T-helper 1 cell (primary cell): ENCODE measurements around the gene DIPK1C.
"Not testable (repeated sequence)": the region's sequence is repeated elsewhere in the genome, so short reads cannot be mapped to it uniquely, and the experiment has no call there.

Experiments
- DNase-seq, 5 donors: peaks; one replicate each; pipeline ENCODE4 v3.0.0-alpha.2; 2012 to 2020
- total RNA-seq, 4 donors: gene quantifications; one replicate each; lab custom pipeline; 2026; lab: John Stamatoyannopoulos, UW

The DIPK1C gene
- total RNA-seq: 0 reads per million in 4 donors

- no peak for DNase-seq
Observed at GRCh38 chr18:74457043-74457724, at the start of gene DIPK1C. TSS of gene DIPK1C (minus strand) at chr18:74457308. CDS start at chr18:74457259, 49 bp downstream.

- no peak for DNase-seq
Observed at GRCh38 chr18:74506448-74507084, 49.5 kb upstream of the DIPK1C start.

DNA sequence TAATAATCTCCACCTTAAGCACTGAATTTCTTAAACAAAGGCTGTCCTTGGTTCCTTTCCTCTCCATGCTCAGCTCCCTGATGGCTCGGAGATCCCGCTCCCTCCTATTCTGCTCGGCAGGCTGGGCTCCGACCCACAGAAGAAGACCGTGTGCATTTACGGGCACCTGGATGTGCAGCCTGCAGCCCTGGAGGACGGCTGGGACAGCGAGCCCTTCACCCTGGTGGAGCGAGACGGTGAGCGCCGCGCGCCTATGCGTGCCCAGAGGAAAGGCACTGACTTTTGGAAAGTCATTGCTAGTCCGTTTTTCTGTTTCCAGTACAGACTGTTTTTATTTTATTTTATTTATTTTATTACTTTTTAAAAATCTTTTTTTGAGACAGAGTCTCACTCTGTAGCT, 48.7 kb upstream of the DIPK1C start:
- DNase-seq: no peak

GRCh38 chr18:74503137-74503536, 46.0 kb upstream of the DIPK1C start:
- DNase-seq: no peak

DNA sequence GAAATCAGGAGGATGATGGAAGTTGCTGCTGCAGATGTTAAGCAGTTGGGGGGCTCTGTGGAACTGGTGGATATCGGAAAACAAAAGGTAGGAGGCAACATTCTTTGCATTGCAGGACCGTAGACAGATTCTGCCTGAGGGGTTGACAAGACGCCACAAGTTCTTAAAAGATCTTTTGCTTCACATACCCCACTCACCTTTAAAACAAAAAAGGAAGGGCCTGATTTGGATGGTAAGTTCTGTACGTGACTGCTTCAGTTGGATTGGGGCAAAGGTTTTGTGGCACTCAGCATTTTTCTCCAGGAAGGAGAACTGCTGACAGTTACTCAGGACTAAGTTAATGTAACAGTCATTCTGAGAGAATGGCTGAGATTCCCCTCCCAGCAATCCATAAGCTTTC, 44.3 kb upstream of the DIPK1C start:
- DNase-seq: no peak

- not testable (repeated sequence) for DNase-seq
Observed at GRCh38 chr18:74500774-74501173, 43.7 kb upstream of the DIPK1C start.

- DNase-seq: no peak
Observed at GRCh38 chr18:74500372-74500771, 43.3 kb upstream of the DIPK1C start.

- peak in 3 of 5 donors; percentile 25 to 74 (median 29) for DNase-seq
Observed at GRCh38 chr18:74499633-74500032, 42.5 kb upstream of the DIPK1C start.

DNA sequence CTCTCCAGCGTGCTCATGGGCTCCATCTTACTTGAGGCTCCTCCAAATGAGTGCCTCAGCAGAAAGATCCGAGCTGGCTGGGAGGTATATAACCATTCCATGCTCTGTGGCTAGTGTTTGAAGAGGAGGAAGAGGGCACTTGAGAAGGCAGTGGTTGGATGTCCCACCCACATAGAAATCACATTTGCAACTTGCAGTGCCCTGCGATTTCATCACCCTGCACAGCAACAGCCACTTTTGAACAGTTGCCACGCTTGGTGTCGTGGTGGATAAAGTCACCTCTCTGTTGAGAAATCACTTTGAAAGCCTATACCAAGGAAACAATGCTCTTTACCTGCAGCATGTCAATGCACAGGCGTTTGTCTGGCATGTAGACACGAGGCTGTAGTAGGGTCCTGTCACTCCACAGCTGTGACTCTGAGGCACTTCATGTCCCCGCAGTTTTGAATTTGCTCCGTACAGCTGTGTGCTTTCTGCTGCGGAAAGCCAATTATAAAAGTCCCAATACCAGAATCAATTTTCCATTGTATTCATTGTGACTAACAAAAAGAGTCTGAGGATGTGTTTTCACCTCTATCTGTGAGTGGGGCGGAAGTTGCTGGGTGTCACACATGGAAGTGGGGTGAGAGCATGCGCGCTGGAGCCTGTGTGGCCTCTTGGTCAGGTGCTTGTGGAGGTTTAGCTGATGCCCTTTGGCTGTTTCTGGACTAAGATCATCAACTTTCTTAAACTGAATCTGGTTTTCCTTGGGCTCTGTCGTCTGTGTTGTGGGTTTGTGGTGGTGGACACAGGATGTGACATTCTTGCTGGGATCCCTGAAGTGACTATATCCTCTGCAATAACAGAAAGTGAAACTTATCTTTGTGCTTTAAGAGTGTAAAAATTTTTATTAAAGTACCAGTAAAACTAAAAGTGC, 41.9 kb upstream of the DIPK1C start:
- peak; percentile 55 to 84 (median 65) for DNase-seq

GRCh38 chr18:74497778-74498177, 40.7 kb upstream of the DIPK1C start:
- no peak for DNase-seq

- DNase-seq: peak in 1 of 5 donors; percentile 21
Observed at GRCh38 chr18:74497324-74497676, 40.2 kb upstream of the DIPK1C start.

- DNase-seq: peak in 2 of 5 donors; percentile 31 to 54
Observed at GRCh38 chr18:74496508-74497323, 39.6 kb upstream of the DIPK1C start.

- peak; percentile 96 to 99 (median 98) for DNase-seq
Observed at GRCh38 chr18:74495581-74496507, 38.7 kb upstream of the DIPK1C start, which contains the start of gene CNDP2. TSS of gene CNDP2 (plus strand) at chr18:74496363. CDS start at chr18:74499974, 3,611 bp downstream.

- no peak for DNase-seq
Observed at GRCh38 chr18:74494514-74494913, 37.4 kb upstream of the DIPK1C start.

- DNase-seq: peak in 4 of 5 donors; percentile 47 to 65 (median 52)
Observed at GRCh38 chr18:74493689-74494088, 36.6 kb upstream of the DIPK1C start.

GRCh38 chr18:74492259-74492658, 35.2 kb upstream of the DIPK1C start:
- no peak for DNase-seq

GRCh38 chr18:74489676-74490075, 32.6 kb upstream of the DIPK1C start:
- no peak for DNase-seq

GRCh38 chr18:74488864-74489263, 31.8 kb upstream of the DIPK1C start:
- no peak for DNase-seq

GRCh38 chr18:74488354-74488753, 31.2 kb upstream of the DIPK1C start:
- DNase-seq: no peak

DNA sequence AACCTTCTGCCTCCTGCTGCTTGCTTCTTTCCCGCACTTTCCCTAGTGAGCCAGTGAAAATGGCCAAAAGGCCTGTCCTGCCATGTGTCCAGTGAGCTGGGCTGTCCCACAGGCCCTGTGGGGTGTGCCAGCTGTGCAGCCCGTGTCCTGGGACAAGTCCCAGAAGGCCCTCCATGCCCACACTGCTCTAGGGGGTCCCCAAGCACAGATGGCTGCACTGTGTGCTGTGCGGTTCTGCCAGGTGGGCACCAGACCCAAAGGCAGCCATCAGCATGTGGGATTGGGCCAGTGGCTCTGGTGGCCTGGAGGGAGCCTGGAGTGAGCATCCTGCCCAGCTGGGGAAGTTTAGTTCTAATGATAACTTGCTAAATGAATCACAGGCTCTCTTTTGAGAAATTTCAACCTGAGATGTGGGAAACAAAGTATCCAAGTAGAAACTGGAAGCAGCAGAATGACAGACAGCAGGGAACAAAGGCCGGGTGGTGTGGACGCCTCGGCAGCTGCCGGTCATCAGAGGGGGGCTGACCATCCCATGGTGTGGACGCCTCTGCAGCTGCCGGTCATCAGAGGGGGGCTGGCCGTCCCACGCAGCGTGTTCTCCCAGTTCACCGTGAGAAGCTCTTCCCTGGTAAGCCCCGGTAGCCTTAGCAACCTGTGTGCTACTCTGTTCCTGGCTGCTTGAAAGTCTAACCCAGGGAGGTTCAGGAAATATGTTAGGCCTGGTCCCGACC, 29.2 kb upstream of the DIPK1C start:
- no peak for DNase-seq
